Neural cell (in vitro differentiated cells): ENCODE measurements around the gene CDK6. TPM values are rescaled to one million over a fixed set of nuclear protein-coding genes. Genes with fewer than 3 reads are reported as not detected.

Experiments
- H2AFZ ChIP-seq: fragments of 200-600, 300-800 bp; sonication (generic), shearing (Covaris generic); 2 replicates; pipeline ENCODE4 v1.6.0; 2014; ENCODE audit warnings: low read depth, mild to moderate bottlenecking, antibody characterized with exemption, low read length, moderate library complexity
- H3F3A ChIP-seq: fragments of 200-600 bp; shearing (Covaris generic); 2 replicates; pipeline ENCODE4 v1.6.1; 2016; ENCODE audit warnings: mild to moderate bottlenecking, moderate library complexity, mixed read lengths, antibody characterized with exemption, low read length; ENCODE audit not compliant: insufficient read depth, poor library complexity, severe bottlenecking
- H3K27ac ChIP-seq: fragments of 200-600, 300-800 bp; sonication (generic), shearing (Covaris generic); 2 replicates; pipeline ENCODE4 v1.5.1; 2014; ENCODE audit warnings: mild to moderate bottlenecking, low read length, moderate library complexity
- H3K27me3 ChIP-seq: fragments of 300-800, 200-600 bp; sonication (generic), shearing (Covaris generic); 2 replicates; pipeline ENCODE4 v1.6.0; 2014; ENCODE audit warnings: mild to moderate bottlenecking, low read depth, low read length, moderate library complexity; ENCODE audit not compliant: insufficient read depth
- H3K36me3 ChIP-seq: fragments of 300-800, 200-600 bp; sonication (generic), shearing (Covaris generic); 2 replicates; pipeline ENCODE4 v1.5.1; 2014; ENCODE audit warnings: mild to moderate bottlenecking, antibody characterized with exemption, low read length, moderate library complexity; ENCODE audit not compliant: insufficient read depth
- H3K4me2 ChIP-seq: fragments of 300-800, 200-600 bp; sonication (generic), shearing (Covaris generic); 2 replicates; pipeline ENCODE4 v1.6.0; 2014; ENCODE audit warnings: mild to moderate bottlenecking, low read length
- H3K4me3 ChIP-seq: fragments of 300-800, 200-600 bp; sonication (generic), shearing (Covaris generic); 2 replicates; pipeline ENCODE4 v1.5.1; 2014; ENCODE audit warnings: mild to moderate bottlenecking, low read length, moderate library complexity
- H3K79me2 ChIP-seq: fragments of 200-600 bp; shearing (Covaris generic); replicated peaks from 2 replicates; pipeline ENCODE4 v1.6.0; 2014; ENCODE audit warnings: mild to moderate bottlenecking, low read length, moderate library complexity; ENCODE audit not compliant: insufficient read depth
- H3K9ac ChIP-seq: fragments of 300-800, 200-600 bp; sonication (generic), shearing (Covaris generic); 2 replicates; pipeline ENCODE4 v1.6.1; 2016; ENCODE audit warnings: mild to moderate bottlenecking, low read length, mixed read lengths
- H3K9me2 ChIP-seq: fragments of 200-600 bp; shearing (Covaris generic); 2 replicates; pipeline ENCODE4 v1.6.1; 2016; ENCODE audit warnings: mild to moderate bottlenecking, low read length, mixed read lengths; ENCODE audit not compliant: insufficient read depth
- H3K9me3 ChIP-seq: fragments of 200-600, 300-800 bp; sonication (generic), shearing (Covaris generic); 2 replicates; pipeline ENCODE4 v1.6.1; 2016; ENCODE audit warnings: mild to moderate bottlenecking, mixed run types, low read length, moderate library complexity, mixed read lengths
- H4K20me1 ChIP-seq: fragments of 200-600 bp; shearing (Covaris generic); 2 replicates; pipeline ENCODE4 v1.6.1; 2016; ENCODE audit warnings: mild to moderate bottlenecking, mixed run types; ENCODE audit not compliant: insufficient read depth
- CTCF ChIP-seq: fragments of 450-650 bp; IDR thresholded peaks from 2 replicates; pipeline ENCODE4 v1.5.1; 2014; ENCODE audit warnings: antibody characterized with exemption, mild to moderate bottlenecking, moderate library complexity; ENCODE audit not compliant: poor library complexity, severe bottlenecking
- EP300 ChIP-seq: fragments of 450-650 bp; conservative IDR thresholded peaks from 2 replicates; pipeline ENCODE4 v1.6.1; 2014; ENCODE audit warnings: antibody characterized with exemption, mild to moderate bottlenecking, moderate library complexity; ENCODE audit not compliant: poor library complexity, severe bottlenecking
- EZH2 ChIP-seq: fragments of 200-600, 300-800 bp; shearing (Covaris generic), sonication (generic); IDR thresholded peaks from 2 replicates; pipeline ENCODE4 v1.6.1; 2014; ENCODE audit warnings: antibody characterized with exemption, low read length, borderline replicate concordance, mild to moderate bottlenecking; ENCODE audit not compliant: insufficient read depth, poor library complexity, severe bottlenecking
- MXI1 ChIP-seq: fragments of 450-650 bp; conservative IDR thresholded peaks from 2 replicates; pipeline ENCODE4 v1.6.1; 2014; ENCODE audit warnings: antibody characterized with exemption, mild to moderate bottlenecking; ENCODE audit not compliant: poor library complexity, severe bottlenecking
- POLR2AphosphoS5 ChIP-seq: IDR thresholded peaks from 2 replicates; pipeline ENCODE4 v1.6.1; 2012
- RAD21 ChIP-seq: fragments of 450-650 bp; conservative IDR thresholded peaks from 2 replicates; pipeline ENCODE4 v1.6.1; 2014; ENCODE audit warnings: antibody characterized with exemption, mild to moderate bottlenecking, moderate library complexity
- REST ChIP-seq: IDR thresholded peaks from 2 replicates; pipeline ENCODE4 v1.6.1; 2012; ENCODE audit warnings: borderline replicate concordance
- SMC3 ChIP-seq: fragments of 450-650 bp; conservative IDR thresholded peaks from 2 replicates; pipeline ENCODE4 v1.6.1; 2014; ENCODE audit warnings: antibody characterized with exemption, mild to moderate bottlenecking, moderate library complexity; ENCODE audit not compliant: poor library complexity
- TAF1 ChIP-seq: IDR thresholded peaks from 2 replicates; pipeline ENCODE4 v1.6.1; 2012; ENCODE audit warnings: low read depth
- polyA plus RNA-seq: library from polyadenylated mRNA; depleted of rRNA; stranded (reverse); fragments of >200 nt; gene quantifications from 2 replicates; pipeline ENCODE4 v1.2.3, GENCODE V29; 2014

Gene CDK6
- polyA plus RNA-seq, 1 donor from 2014 or later, result 4.1 TPM

- Histone ChIP-seq H3K27ac (no peak overlapping the region), H3K27me3 (peaks cover 29% of the 10 kb centered on the region), H3K4me2 (peak overlapping the region; percentile 97), H3K9me2 (no peaks in the 10 kb centered on the region), H3K4me3 (peak overlapping the region; percentile 88), H4K20me1 (no peaks in the 10 kb centered on the region), H3K9ac (peak overlapping the region; percentile 63), H3F3A (no peaks in the 10 kb centered on the region), H2AFZ (no peak overlapping the region), H3K36me3 (no peaks in the 10 kb centered on the region), H3K9me3 (no peaks in the 10 kb centered on the region), H3K79me2 (peaks cover 28% of the 10 kb centered on the region)
- TF ChIP-seq RAD21 (no peak), SMC3 (no peak)
Measured at GRCh38 chr7:92831716-92832533, 4.4 kb downstream of the CDK6 start.

GRCh38 chr7:92830532-92831110, 5.8 kb downstream of the CDK6 start:
- peaks cover 39% of the 10 kb centered on the region for H3K79me2 ChIP-seq
- no peak overlapping the region for H2AFZ ChIP-seq
- no peaks in the 10 kb centered on the region for H4K20me1 ChIP-seq
- TF ChIP-seq EZH2 (no peak), REST (no peak), MXI1 (no peak), POLR2AphosphoS5 (no peak), TAF1 (no peak), EP300 (no peak), RAD21 (no peak), SMC3 (no peak), CTCF (no peak)
- H3K9ac ChIP-seq, result no peak overlapping the region
- H3K4me2 ChIP-seq, result no peak overlapping the region
- no peaks in the 10 kb centered on the region for H3K9me2 ChIP-seq
- H3K4me3 ChIP-seq, result no peak overlapping the region
- H3K36me3 ChIP-seq, result no peaks in the 10 kb centered on the region
- H3K27me3 ChIP-seq, result peaks cover 20% of the 10 kb centered on the region
- no peaks in the 10 kb centered on the region for H3K9me3 ChIP-seq
- H3F3A ChIP-seq, result no peaks in the 10 kb centered on the region
- H3K27ac ChIP-seq, result no peak overlapping the region
